Tibial artery (tissue), 4 donors: ENCODE measurements around the gene CNN2.
A peak's percentile ranks its signal among the peaks of the same experiment; 100 is the strongest.

ENCODE experiments used
- DNase-seq, 2 donors: peaks; one replicate each; pipeline ENCODE4 v3.0.0-alpha.2; 2019
- H3K27ac ChIP-seq, 2 donors: fragments of 200-600 bp; sonication (generic) in 1 of 2; 1 replicate in 1 of 2; 2 replicates in 1 of 2; pipeline ENCODE4 v1.5.1; 2018 to 2019; ENCODE audit warnings: mild to moderate bottlenecking in 1 of 2
- H3K27me3 ChIP-seq, 2 donors: fragments of 200-600 bp; sonication (generic) in 1 of 2; one replicate each; pipeline versions ENCODE4 v1.5.1 to v1.6.0; 2016 to 2019
- H3K36me3 ChIP-seq, 3 donors: fragments of 200-600 bp; sonication (generic) in 2 of 3; one replicate each; pipeline ENCODE4 v1.5.1; 2016 to 2019; ENCODE audit warnings: mild to moderate bottlenecking in 2 of 3
- H3K4me1 ChIP-seq, 4 donors: fragments of 200-600 bp; sonication (generic) in 2 of 4; 1 replicate in 3 of 4; 2 replicates in 1 of 4; pipeline ENCODE4 v1.5.1; 2016 to 2019
- H3K4me3 ChIP-seq, 2 donors: fragments of 200-600 bp; sonication (generic) in 1 of 2; 1 replicate in 1 of 2; 2 replicates in 1 of 2; pipeline ENCODE4 v1.5.1; 2018 to 2019; ENCODE audit warnings: mild to moderate bottlenecking in 2 of 2
- H3K9me3 ChIP-seq, 3 donors: fragments of 200-600 bp; sonication (generic) in 1 of 3; one replicate each; pipeline ENCODE4 v1.5.1; 2016 to 2019
- CTCF ChIP-seq, 2 experiments: fragments of 200-600 bp in 1 of 2; fragments of 450-650 bp in 1 of 2; IDR thresholded peaks; one replicate each; pipeline ENCODE4 v1.5.1; 2017 to 2019; ENCODE audit warnings: antibody characterized with exemption in 2 of 2, mild to moderate bottlenecking in 1 of 2, moderate library complexity in 1 of 2
- intact Hi-C: fragments of 100-400 bp; cut with DNase I; formaldehyde crosslinking; loops from one replicate; pipeline ENCODE4 v1.15.0; 2023; ENCODE audit warnings: low total_unique reads

Gene CNN2

GRCh38 chr19:998064-998463 is 28.3 kb upstream of the CNN2 start:
- H3K27me3 ChIP-seq, result peaks cover 0 to 95% of the 10 kb centered on the region in 2 donors
- no peak overlapping the region for H3K4me3 ChIP-seq
- H3K27ac ChIP-seq, result no peak overlapping the region
- DNase-seq, result no peak
- TF ChIP-seq CTCF (IDR thresholded peaks at IDR 0.05), result no peak
- no peaks in the 10 kb centered on the region for H3K9me3 ChIP-seq
- peaks cover 10 to 24% (median 18%) of the 10 kb centered on the region in 3 donors for H3K36me3 ChIP-seq
- intact Hi-C loops, result no loop called here
- peaks cover 0 to 31% (median 16%) of the 10 kb centered on the region in 4 donors for H3K4me1 ChIP-seq

GRCh38 chr19:999379-999719 is 27.1 kb upstream of the CNN2 start:
- Histone ChIP-seq H3K4me1 (peaks cover 0 to 31% (median 16%) of the 10 kb centered on the region in 4 donors), H3K4me3 (no peak overlapping the region), H3K27ac (no peak overlapping the region), H3K9me3 (no peaks in the 10 kb centered on the region), H3K36me3 (peaks cover 2 to 11% (median 5%) of the 10 kb centered on the region in 3 donors), H3K27me3 (peaks cover 0 to 92% of the 10 kb centered on the region in 2 donors)
- TF ChIP-seq CTCF (IDR thresholded peaks at IDR 0.05), result no peak
- DNase-seq, result no peak
- intact Hi-C loops, result no loop called here

- no peak for DNase-seq
- Histone ChIP-seq H3K9me3 (no peaks in the 10 kb centered on the region), H3K27me3 (peaks cover 0 to 89% of the 10 kb centered on the region in 2 donors), H3K4me1 (peaks cover 0 to 31% (median 16%) of the 10 kb centered on the region in 4 donors), H3K4me3 (peak within 1 kb of the TSS in 1 of 2 donors; percentile 26), H3K27ac (no peak within 1 kb of the TSS), H3K36me3 (peaks cover 0 to 4% (median 0%) of the 10 kb centered on the region in 3 donors)
- peak; percentile 12 to 22 for TF ChIP-seq CTCF (IDR thresholded peaks at IDR 0.05)
- intact Hi-C loops, result no loop called here
Measured at GRCh38 chr19:1000095-1000494, 26.3 kb upstream of the CNN2 start, which contains the start of gene GRIN3B. Gene GRIN3B (plus strand): TSS chr19:1000419. CDS start chr19:1000438, 19 bp downstream.

- no peak overlapping the region for H3K27ac ChIP-seq
- TF ChIP-seq CTCF (IDR thresholded peaks at IDR 0.05), result no peak
- no peak for DNase-seq
- no peak overlapping the region for H3K4me3 ChIP-seq
- H3K27me3 ChIP-seq, result peaks cover 0 to 82% of the 10 kb centered on the region in 2 donors
- no peaks in the 10 kb centered on the region for H3K9me3 ChIP-seq
- peaks cover 0 to 30% (median 14%) of the 10 kb centered on the region in 4 donors for H3K4me1 ChIP-seq
- no peaks in the 10 kb centered on the region for H3K36me3 ChIP-seq
- intact Hi-C loops, result no loop called here
Measured at GRCh38 chr19:1000591-1001537, 25.5 kb upstream of the CNN2 start.

GRCh38 chr19:1001538-1002166 is 24.8 kb upstream of the CNN2 start:
- peaks cover 0 to 74% of the 10 kb centered on the region in 2 donors for H3K27me3 ChIP-seq
- intact Hi-C loops, result no loop called here
- H3K4me1 ChIP-seq, result peaks cover 0 to 22% (median 10%) of the 10 kb centered on the region in 4 donors
- no peaks in the 10 kb centered on the region for H3K36me3 ChIP-seq
- peak; percentile 85 to 93 for TF ChIP-seq CTCF (IDR thresholded peaks at IDR 0.05)
- no peaks in the 10 kb centered on the region for H3K9me3 ChIP-seq
- H3K27ac ChIP-seq, result no peak overlapping the region
- DNase-seq, result no peak
- H3K4me3 ChIP-seq, result no peak overlapping the region
